ENCODE data around the gene UBXN11. TPM values are rescaled to one million over a fixed set of nuclear protein-coding genes. Genes with fewer than 3 reads are reported as not detected.
A peak's percentile ranks its signal among the peaks of the same experiment; 100 is the strongest.

The UBXN11 gene
- total and polyA plus RNA-seq, 2 of the 13 experiments (the other 11 are each of a cell fraction or from before 2014, with no cell fraction given): 9.3 to 10.4 TPM

DNA sequence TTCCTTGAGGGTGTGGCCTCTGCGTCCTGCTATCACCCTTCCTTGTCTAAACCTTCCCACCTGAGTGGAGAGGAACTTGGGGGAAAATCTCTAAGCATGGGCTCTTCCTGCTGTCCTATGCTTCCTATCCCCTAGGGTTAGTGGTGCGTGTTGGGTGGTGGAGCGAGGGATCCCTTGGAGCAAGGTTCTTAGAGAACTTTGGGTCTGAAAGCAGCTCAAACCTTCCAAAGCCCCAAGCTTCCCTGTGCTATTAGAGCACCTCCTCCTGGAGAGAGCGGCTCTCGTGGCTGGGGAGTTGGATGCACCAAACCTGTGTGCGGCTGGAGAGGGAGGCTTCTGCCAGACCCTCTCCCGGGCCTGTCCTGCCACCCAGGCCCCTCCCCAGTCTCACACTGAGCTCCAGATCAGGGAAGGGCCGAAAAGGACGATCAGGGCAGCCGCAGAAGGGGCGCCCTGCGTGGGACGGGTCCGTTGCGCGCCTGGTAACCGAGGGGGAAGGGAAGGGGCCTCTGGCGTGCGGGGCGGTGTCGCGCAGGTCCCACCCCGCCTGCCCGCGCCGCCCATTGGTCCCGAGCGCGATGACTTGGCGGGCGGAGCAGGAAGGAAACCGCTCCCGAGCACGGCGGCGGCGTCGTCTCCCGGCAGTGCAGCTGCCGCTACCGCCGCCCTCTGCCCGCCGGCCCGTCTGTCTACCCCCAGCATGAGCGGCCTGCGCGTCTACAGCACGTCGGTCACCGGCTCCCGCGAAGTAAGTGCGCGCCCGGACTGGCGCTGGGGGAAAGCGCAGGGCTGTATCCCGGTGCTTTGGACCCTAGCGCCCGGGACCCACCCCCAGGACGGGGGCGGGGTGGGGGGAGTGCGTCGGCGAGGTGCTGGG is 26.7 kb downstream of the UBXN11 start, which contains the start of gene SH3BGRL3 (continued):
- 0 out of 2 replicates have a peak, but pooled peaks have one; percentile 83 for TF ChIP-seq DZIP1 (CRISPR knock-in tag; IDR thresholded peaks at IDR 0.05)
- TF ChIP-seq ELF3 (CRISPR knock-in tag; IDR thresholded peaks at IDR 0.05): peak; percentile 48; the same call in 1 of the 2 replicates
- peak; percentile 28; the same call in 1 of the 2 replicates for TF ChIP-seq HIVEP1 (CRISPR knock-in tag; IDR thresholded peaks at IDR 0.05)
- TF ChIP-seq SP4 (CRISPR knock-in tag; IDR thresholded peaks at IDR 0.05): peak; percentile 75; the same call in 1 of the 2 replicates
- TF ChIP-seq REPIN1 (CRISPR knock-in tag; IDR thresholded peaks at IDR 0.05; ENCODE audit: borderline replicate concordance, low read depth): peak; percentile 70
- TF ChIP-seq PHF8 (CRISPR knock-in tag; IDR thresholded peaks at IDR 0.05): peak; percentile 79
- TF ChIP-seq, protein P1, sequence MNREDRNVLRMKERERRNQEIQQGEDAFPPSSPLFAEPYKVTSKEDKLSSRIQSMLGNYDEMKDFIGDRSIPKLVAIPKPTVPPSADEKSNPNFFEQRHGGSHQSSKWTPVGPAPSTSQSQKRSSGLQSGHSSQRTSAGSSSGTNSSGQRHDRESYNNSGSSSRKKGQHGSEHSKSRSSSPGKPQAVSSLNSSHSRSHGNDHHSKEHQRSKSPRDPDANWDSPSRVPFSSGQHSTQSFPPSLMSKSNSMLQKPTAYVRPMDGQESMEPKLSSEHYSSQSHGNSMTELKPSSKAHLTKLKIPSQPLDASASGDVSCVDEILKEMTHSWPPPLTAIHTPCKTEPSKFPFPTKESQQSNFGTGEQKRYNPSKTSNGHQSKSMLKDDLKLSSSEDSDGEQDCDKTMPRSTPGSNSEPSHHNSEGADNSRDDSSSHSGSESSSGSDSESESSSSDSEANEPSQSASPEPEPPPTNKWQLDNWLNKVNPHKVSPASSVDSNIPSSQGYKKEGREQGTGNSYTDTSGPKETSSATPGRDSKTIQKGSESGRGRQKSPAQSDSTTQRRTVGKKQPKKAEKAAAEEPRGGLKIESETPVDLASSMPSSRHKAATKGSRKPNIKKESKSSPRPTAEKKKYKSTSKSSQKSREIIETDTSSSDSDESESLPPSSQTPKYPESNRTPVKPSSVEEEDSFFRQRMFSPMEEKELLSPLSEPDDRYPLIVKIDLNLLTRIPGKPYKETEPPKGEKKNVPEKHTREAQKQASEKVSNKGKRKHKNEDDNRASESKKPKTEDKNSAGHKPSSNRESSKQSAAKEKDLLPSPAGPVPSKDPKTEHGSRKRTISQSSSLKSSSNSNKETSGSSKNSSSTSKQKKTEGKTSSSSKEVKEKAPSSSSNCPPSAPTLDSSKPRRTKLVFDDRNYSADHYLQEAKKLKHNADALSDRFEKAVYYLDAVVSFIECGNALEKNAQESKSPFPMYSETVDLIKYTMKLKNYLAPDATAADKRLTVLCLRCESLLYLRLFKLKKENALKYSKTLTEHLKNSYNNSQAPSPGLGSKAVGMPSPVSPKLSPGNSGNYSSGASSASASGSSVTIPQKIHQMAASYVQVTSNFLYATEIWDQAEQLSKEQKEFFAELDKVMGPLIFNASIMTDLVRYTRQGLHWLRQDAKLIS (CRISPR knock-in tag; IDR thresholded peaks at IDR 0.05): no peak
- TF ChIP-seq POGZ (CRISPR knock-in tag; IDR thresholded peaks at IDR 0.05): peak; percentile 15; the same call in 1 of the 2 replicates
- TF ChIP-seq THAP11 (CRISPR knock-in tag; IDR thresholded peaks at IDR 0.05): peak; percentile 25; the same call in 1 of the 2 replicates
- TF ChIP-seq EED (CRISPR knock-in tag; IDR thresholded peaks at IDR 0.05): 0 out of 2 replicates have a peak, but pooled peaks have one; percentile 27
- peak; percentile 88; the same call in 1 of the 2 replicates for TF ChIP-seq ARID2 (CRISPR knock-in tag; IDR thresholded peaks at IDR 0.05; ENCODE audit: borderline replicate concordance)
